ENCODE data around the gene TINAGL1.

The TINAGL1 gene

DNA sequence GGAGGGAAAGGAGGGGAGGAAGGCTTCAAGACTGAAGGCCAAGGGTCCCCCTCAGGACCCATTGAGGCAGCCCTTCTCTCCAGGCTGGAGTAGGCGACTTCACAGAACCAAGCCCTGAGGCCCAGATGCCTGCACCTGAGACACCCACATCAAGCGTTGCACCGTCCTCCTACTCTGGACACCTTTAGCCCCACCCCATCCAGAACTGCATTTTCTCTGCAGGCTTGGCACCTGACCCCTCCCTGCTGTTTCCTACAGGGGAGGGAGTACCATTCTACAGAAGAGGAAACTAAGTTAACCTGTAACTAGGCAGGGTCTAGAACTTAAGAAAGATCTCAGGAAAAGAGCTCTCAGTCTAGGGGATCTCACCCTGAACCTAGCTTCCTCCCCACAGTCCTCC, 56.3 kb downstream of the TINAGL1 start:
- DNase-seq: no peak

DNA sequence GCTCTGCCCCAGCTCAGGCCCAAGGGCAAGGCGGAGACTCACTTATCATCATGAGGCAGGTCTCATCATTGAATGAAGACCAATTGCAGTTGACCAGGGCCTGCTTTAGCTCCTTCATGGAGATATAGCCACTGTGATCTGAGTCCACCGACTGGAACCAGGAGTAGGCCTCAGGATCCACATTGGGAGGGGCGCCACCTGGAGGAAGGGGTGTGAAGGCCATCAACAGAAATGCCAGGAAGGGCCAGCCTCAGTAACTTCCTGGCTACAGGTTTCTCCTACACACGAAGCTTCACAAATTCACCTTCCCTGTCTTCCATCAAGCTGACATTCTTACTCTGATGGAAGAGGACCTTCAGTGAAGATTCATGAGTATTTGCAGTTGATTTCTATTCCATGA, 56.8 kb downstream of the TINAGL1 start:
- DNase-seq: no peak

All from activated CD4-positive, CD25-positive, alpha-beta regulatory T cell (primary cell).